ENCODE measurements around the gene SGIP1. TPM values are rescaled to one million over a fixed set of nuclear protein-coding genes. Genes with fewer than 3 reads are reported as not detected.

Gene SGIP1
- total RNA-seq, 2 donors from 2014 or later, result 3.1 TPM; not detected in 1

- WGBS, 2 donors, result 81 to 82% methylated on average over 2 of the region's 2 CpGs
- intact Hi-C loops (cut with DNase I), result loop anchor here (10.0 kb wide), 1 partner anchor 394 kb away; no protein-coding TSS in a partner anchor
- TF ChIP-seq POLR2A (IDR thresholded peaks at IDR 0.05) (no peak), CTCF (IDR thresholded peaks at IDR 0.05) (no peak)
Observed at GRCh38 chr1:66761221-66761620, 227.3 kb downstream of the SGIP1 start.

DNA sequence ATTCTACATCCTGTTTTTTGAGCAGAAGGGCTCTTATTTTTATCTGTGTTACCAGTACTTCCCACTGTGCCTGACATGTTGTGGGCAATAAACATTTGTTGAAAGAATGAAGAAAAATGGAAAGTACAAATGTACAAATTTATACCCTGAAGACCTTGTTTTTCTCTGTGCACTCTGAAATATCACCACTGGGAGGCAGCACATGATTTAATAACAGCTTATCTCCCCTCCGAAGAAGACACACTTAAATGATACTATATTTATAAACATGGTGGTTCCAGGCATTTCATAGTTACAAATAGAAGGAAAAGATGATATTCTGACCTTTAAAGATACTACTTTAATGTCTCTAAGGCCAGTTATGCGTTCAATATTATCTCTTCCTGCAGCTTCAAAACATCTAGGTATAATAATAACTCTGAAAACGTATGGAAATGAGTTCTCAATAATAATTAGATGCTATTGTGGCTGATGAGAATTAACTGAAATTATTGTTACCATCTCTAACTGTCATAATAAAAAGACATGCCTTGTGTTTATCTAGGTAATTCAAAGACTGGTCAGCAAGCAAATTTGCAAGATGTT, 231.1 kb downstream of the SGIP1 start:
- no peaks in the 10 kb centered on the region for H3K27me3 ChIP-seq
- H3K4me3 ChIP-seq, result no peak overlapping the region
- 13 to 15% methylated on average over 3 of the region's 3 CpGs for WGBS, 2 donors
- H3K27ac ChIP-seq, result no peak overlapping the region
- peak; percentile 34 to 62 (median 52) for DNase-seq
- no peak for TF ChIP-seq POLR2A (IDR thresholded peaks at IDR 0.05)
- TF ChIP-seq CTCF (IDR thresholded peaks at IDR 0.05), result peak in 6 of 7 experiments; percentile 49 to 75 (median 65)
- H3K9me3 ChIP-seq, result no peaks in the 10 kb centered on the region
- ATAC-seq, result peak; percentile 50
- intact Hi-C loops (cut with DNase I), result loop anchor here (10.0 kb wide), 1 partner anchor 390 kb away; no protein-coding TSS in a partner anchor
- no peaks in the 10 kb centered on the region for H3K36me3 ChIP-seq (replicated peaks in 1 of 2; ENCODE audit: insufficient read depth in 1 of 2, low read depth in 2 of 2)
- no peaks in the 10 kb centered on the region for H3K4me1 ChIP-seq

More at GRCh38 chr1:66761221-66761620, 227.3 kb downstream of the SGIP1 start:
- DNase-seq, result no peak
- H3K36me3 ChIP-seq (replicated peaks in 1 of 2; ENCODE audit: insufficient read depth in 1 of 2, low read depth in 2 of 2), result no peaks in the 10 kb centered on the region
- no peaks in the 10 kb centered on the region for H3K9me3 ChIP-seq
- no peak overlapping the region for H3K27ac ChIP-seq
- H3K4me1 ChIP-seq, result no peaks in the 10 kb centered on the region
- no peak overlapping the region for H3K4me3 ChIP-seq
- H3K27me3 ChIP-seq, result no peaks in the 10 kb centered on the region
- ATAC-seq, result no peak

- TF ChIP-seq POLR2A (IDR thresholded peaks at IDR 0.05) (no peak), CTCF (IDR thresholded peaks at IDR 0.05) (no peak)
- Histone ChIP-seq H3K4me3 (no peak overlapping the region), H3K27me3 (no peaks in the 10 kb centered on the region), H3K27ac (no peak overlapping the region), H3K36me3 (replicated peaks in 1 of 2; ENCODE audit: insufficient read depth in 1 of 2, low read depth in 2 of 2) (no peaks in the 10 kb centered on the region), H3K4me1 (no peaks in the 10 kb centered on the region), H3K9me3 (no peaks in the 10 kb centered on the region)
- no peak for ATAC-seq
- intact Hi-C loops (cut with DNase I), result loop anchor here (10.0 kb wide), 1 partner anchor 387 kb away; no protein-coding TSS in a partner anchor
- no peak for DNase-seq
Observed at GRCh38 chr1:66767626-66768025, 233.7 kb downstream of the SGIP1 start.

DNA sequence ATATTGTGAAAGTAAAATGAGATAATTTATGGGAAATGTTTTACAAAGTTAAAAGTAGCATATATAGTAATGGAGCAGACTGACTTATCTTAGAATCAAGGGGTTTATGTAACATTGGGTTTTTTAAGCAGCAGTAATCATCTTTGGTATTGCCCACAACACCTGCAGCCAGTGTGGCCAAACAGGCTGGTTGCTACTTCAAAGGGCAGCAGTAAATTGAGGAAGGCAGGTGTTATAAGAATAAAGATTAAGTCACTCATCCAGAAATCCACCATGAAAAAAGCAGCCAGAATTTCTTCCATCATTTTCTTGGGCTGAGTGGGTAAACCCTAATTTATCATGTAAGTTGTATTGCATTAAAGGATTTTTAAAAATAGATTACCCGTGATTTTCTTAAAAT, 235.0 kb downstream of the SGIP1 start:
- 72 to 77% methylated on average over 1 of the region's 1 CpG for WGBS, 2 donors
- no peaks in the 10 kb centered on the region for H3K36me3 ChIP-seq (replicated peaks in 1 of 2; ENCODE audit: insufficient read depth in 1 of 2, low read depth in 2 of 2)
- TF ChIP-seq CTCF (IDR thresholded peaks at IDR 0.05) (no peak), POLR2A (IDR thresholded peaks at IDR 0.05) (no peak)
- intact Hi-C loops (cut with DNase I), result loop anchor here (10.0 kb wide), 1 partner anchor 386 kb away; no protein-coding TSS in a partner anchor
- ATAC-seq, result no peak
- H3K9me3 ChIP-seq, result no peaks in the 10 kb centered on the region
- no peak for DNase-seq
- H3K4me1 ChIP-seq, result no peaks in the 10 kb centered on the region
- H3K27me3 ChIP-seq, result no peaks in the 10 kb centered on the region
- no peak overlapping the region for H3K27ac ChIP-seq
- H3K4me3 ChIP-seq, result no peak overlapping the region
